HEK293 (cell line): ENCODE results near the gene SNRNP70.

Experiments
- CTCF ChIA-PET: fragments of 350-600 bp; formaldehyde crosslinking; extraction: SDS; loops from one replicate; lab custom pipeline; 2021; ENCODE audit warnings: antibody characterized with exemption; lab: Yijun Ruan, JAX
- POLR2A ChIA-PET: fragments of 300-600 bp; formaldehyde crosslinking; extraction: SDS; loops from one replicate; lab custom pipeline; 2020; ENCODE audit warnings: antibody characterized with exemption, inconsistent platforms; lab: Yijun Ruan, JAX
- H3K27ac ChIP-seq: fragments of 200-500 bp; sonication (Bioruptor generic); 2 replicates; pipeline ENCODE4 v1.5.1; 2014; ENCODE audit warnings: low read depth, low read length, control low read depth, inconsistent platforms; ENCODE audit errors: extremely low read depth
- H3K36me3 ChIP-seq, 2 experiments: fragments of 200-500 bp in 1 of 2; sonication (Bioruptor generic) in 1 of 2; 1 replicate in 1 of 2; 2 replicates in 1 of 2; pipeline ENCODE4 v1.5.1; 2014 to 2017; ENCODE audit warnings: inconsistent platforms in 2 of 2, low read length in 2 of 2; ENCODE audit not compliant: control insufficient read depth in 2 of 2, insufficient read depth in 1 of 2
- H3K4me1 ChIP-seq: fragments of 200-500 bp; sonication (Bioruptor generic); 2 replicates; pipeline ENCODE4 v1.5.1; 2014; ENCODE audit warnings: mild to moderate bottlenecking, low read length, inconsistent platforms; ENCODE audit not compliant: control insufficient read depth, insufficient read depth
- H3K4me3 ChIP-seq: 2 replicates; pipeline ENCODE4 v1.5.1; 2011; ENCODE audit warnings: low read depth, mild to moderate bottlenecking, control low read depth, low read length, moderate library complexity
- H3K9me3 ChIP-seq: fragments of 200-500 bp; sonication (Bioruptor generic); 2 replicates; pipeline ENCODE4 v1.5.1; 2014; ENCODE audit warnings: low read depth, low read length, inconsistent platforms; ENCODE audit not compliant: control insufficient read depth, insufficient read depth
- GFI1B ChIP-seq: fragments of 450-650 bp; formaldehyde crosslinking; IDR thresholded peaks from 2 replicates; pipeline ENCODE4 v1.5.1; 2016; ENCODE audit warnings: missing biosample characterization, missing genetic modification characterization
- KLF9 ChIP-seq: fragments of 450-650 bp; formaldehyde crosslinking; IDR thresholded peaks from 2 replicates; pipeline ENCODE4 v1.5.1; 2016; ENCODE audit warnings: missing biosample characterization, missing genetic modification characterization, low read depth
- SETDB1 ChIP-seq: IDR thresholded peaks from one replicate; pipeline ENCODE4 v1.6.1; 2017; ENCODE audit warnings: mild to moderate bottlenecking, low read length, moderate library complexity, mixed read lengths; ENCODE audit not compliant: insufficient read length
- ZFP3 ChIP-seq: fragments of 450-650 bp; formaldehyde crosslinking; IDR thresholded peaks from 2 replicates; pipeline ENCODE4 v1.5.1; 2016; ENCODE audit warnings: low read depth, missing biosample characterization, missing genetic modification characterization
- ZNF335 ChIP-seq: fragments of 450-650 bp; formaldehyde crosslinking; conservative IDR thresholded peaks from 2 replicates; pipeline ENCODE4 v1.5.1; 2016; ENCODE audit warnings: missing biosample characterization, missing genetic modification characterization
- ZNF350 ChIP-seq: fragments of 450-650 bp; formaldehyde crosslinking; IDR thresholded peaks from 2 replicates; pipeline ENCODE4 v1.5.0; 2017; ENCODE audit warnings: missing biosample characterization, mild to moderate bottlenecking, missing genetic modification characterization
- ZNF366 ChIP-seq: fragments of 450-650 bp; formaldehyde crosslinking; conservative IDR thresholded peaks from 2 replicates; pipeline ENCODE4 v1.5.1; 2016; ENCODE audit warnings: missing biosample characterization, missing genetic modification characterization
- ZNF37A ChIP-seq: fragments of 450-650 bp; IDR thresholded peaks from 2 replicates; pipeline ENCODE4 v1.5.1; 2018; ENCODE audit warnings: missing biosample characterization, missing genetic modification characterization
- ZNF473 ChIP-seq: fragments of 450-650 bp; formaldehyde crosslinking; IDR thresholded peaks from 2 replicates; pipeline ENCODE4 v1.5.1; 2017; ENCODE audit warnings: missing biosample characterization, missing genetic modification characterization
- ZNF549 ChIP-seq: fragments of 450-650 bp; IDR thresholded peaks from 2 replicates; pipeline ENCODE4 v1.5.1; 2018; ENCODE audit warnings: missing biosample characterization, missing genetic modification characterization, mild to moderate bottlenecking, inconsistent platforms, moderate library complexity
- ZNF768 ChIP-seq: fragments of 450-650 bp; formaldehyde crosslinking; IDR thresholded peaks from 2 replicates; pipeline ENCODE4 v1.5.1; 2018; ENCODE audit warnings: missing biosample characterization, mild to moderate bottlenecking, missing genetic modification characterization
- ZNF777 ChIP-seq: fragments of 450-650 bp; formaldehyde crosslinking; IDR thresholded peaks from 2 replicates; pipeline ENCODE4 v1.5.1; 2017; ENCODE audit warnings: missing biosample characterization, missing genetic modification characterization, borderline replicate concordance
- ZNF785 ChIP-seq: fragments of 450-650 bp; formaldehyde crosslinking; IDR thresholded peaks from 2 replicates; pipeline ENCODE4 v1.5.1; 2016; ENCODE audit warnings: missing biosample characterization, missing genetic modification characterization
- TF ChIP-seq, protein P1 (sequence below): fragments of 450-650 bp; formaldehyde crosslinking; IDR thresholded peaks from 2 replicates; pipeline ENCODE4 v1.5.1; 2017; ENCODE audit warnings: missing biosample characterization, missing genetic modification characterization
- TF ChIP-seq, protein P2 (sequence below): fragments of 450-650 bp; formaldehyde crosslinking; IDR thresholded peaks from 2 replicates; pipeline ENCODE4 v1.5.1; 2016; ENCODE audit warnings: missing biosample characterization, missing genetic modification characterization
- TF ChIP-seq, protein P3 (sequence below): fragments of 450-650 bp; formaldehyde crosslinking; IDR thresholded peaks from 2 replicates; pipeline ENCODE4 v1.5.1; 2016; ENCODE audit warnings: missing biosample characterization, missing genetic modification characterization
- TF ChIP-seq, protein P4 (sequence below): fragments of 450-650 bp; formaldehyde crosslinking; conservative IDR thresholded peaks from 2 replicates; pipeline ENCODE4 v1.5.1; 2016; ENCODE audit warnings: low read depth, missing biosample characterization, missing genetic modification characterization
- TF ChIP-seq, protein P5 (sequence below): fragments of 450-650 bp; IDR thresholded peaks from 2 replicates; pipeline ENCODE4 v1.5.1; 2018; ENCODE audit warnings: missing biosample characterization, mild to moderate bottlenecking, missing genetic modification characterization
- TF ChIP-seq, protein P6 (sequence below): fragments of 450-650 bp; formaldehyde crosslinking; IDR thresholded peaks from 2 replicates; pipeline ENCODE4 v1.5.1; 2017; ENCODE audit warnings: missing biosample characterization, mild to moderate bottlenecking, missing genetic modification characterization, moderate library complexity
- TF ChIP-seq, protein P7 (sequence below): fragments of 450-650 bp; formaldehyde crosslinking; IDR thresholded peaks from 2 replicates; pipeline ENCODE4 v1.5.1; 2016; ENCODE audit warnings: missing biosample characterization, missing genetic modification characterization

SNRNP70 gene

DNA sequence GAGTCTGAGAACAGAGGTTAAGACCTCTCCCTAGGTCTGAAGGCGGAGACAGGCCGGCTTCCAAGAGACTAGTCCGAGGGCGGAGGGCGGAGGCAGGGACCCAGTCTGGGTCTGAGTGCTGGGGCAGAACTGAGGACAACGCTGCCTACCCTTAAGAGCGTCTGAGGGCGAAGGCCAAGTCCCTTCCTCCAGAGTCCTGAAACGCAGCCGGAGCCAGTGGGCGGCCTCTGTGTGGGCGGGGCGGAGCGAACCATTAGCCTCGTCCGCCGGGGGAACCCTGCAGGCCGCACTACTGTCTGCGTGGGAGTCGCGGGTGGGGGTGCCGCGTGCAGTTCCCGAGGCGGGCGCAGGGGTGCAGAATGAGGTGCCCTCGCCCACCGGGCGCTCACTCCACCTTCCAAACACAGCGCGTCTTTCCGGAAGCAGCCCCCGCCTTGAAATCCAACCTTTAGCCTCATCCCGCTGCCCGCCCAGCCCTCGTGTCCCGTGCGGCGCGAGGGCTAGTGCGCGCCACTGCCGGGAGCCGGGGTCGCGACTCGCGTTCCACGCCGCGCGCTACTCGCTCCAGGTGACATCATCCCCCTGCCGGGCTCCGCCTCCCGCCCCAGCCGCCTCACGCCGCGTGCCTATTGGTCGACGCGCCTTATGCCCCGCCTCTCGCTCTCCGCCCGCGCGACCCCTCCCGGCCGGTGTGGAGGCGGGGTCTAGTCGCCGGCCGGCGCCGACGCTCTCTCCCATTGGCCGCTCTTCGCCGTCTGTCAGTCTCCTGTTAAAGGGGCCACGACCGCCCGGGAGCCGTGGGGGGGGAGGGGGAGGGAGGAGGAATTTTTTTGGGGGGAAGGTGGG lies 33.5 kb downstream of the SNRNP70 start, which contains the start of gene C19orf73:
TSS of gene C19orf73 (minus strand) at position 579 of the 846 bp plus-strand sequence. CDS start at position 458, 121 bp downstream.
- Histone ChIP-seq H3K9me3 (no peaks in the 10 kb centered on the region), H3K4me1 (peaks cover 10% of the 10 kb centered on the region), H3K4me3 (peak within 1 kb of the TSS; percentile 54), H3K27ac (peak within 1 kb of the TSS; percentile 82; the same call in 1 of the 2 replicates), H3K36me3 (peaks cover 0 to 9% of the 10 kb centered on the region in 2 experiments; a peak in 2 of 3 replicates)
- CTCF ChIA-PET, result interaction anchor here (1.7 kb wide), 1 partner anchor 80 kb away, joined by 7 read pairs; no protein-coding TSS in a partner anchor
- POLR2A ChIA-PET, result interaction anchor here (0.8 to 1.6 kb wide), 5 partner anchors 9 to 125 kb away, joined by 3 to 8 read pairs (median 6); partner anchors contain the start of gene RUVBL2
- no peak; the same call in 1 of the 2 replicates for TF ChIP-seq ZNF777 (tag by site-specific recombination)
- 0 out of 2 replicates have a peak, but pooled peaks have one; percentile 38 for TF ChIP-seq ZNF366
- TF ChIP-seq, protein P1, sequence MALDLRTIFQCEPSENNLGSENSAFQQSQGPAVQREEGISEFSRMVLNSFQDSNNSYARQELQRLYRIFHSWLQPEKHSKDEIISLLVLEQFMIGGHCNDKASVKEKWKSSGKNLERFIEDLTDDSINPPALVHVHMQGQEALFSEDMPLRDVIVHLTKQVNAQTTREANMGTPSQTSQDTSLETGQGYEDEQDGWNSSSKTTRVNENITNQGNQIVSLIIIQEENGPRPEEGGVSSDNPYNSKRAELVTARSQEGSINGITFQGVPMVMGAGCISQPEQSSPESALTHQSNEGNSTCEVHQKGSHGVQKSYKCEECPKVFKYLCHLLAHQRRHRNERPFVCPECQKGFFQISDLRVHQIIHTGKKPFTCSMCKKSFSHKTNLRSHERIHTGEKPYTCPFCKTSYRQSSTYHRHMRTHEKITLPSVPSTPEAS, result peak; percentile 46; the same call in 1 of the 2 replicates
- TF ChIP-seq, protein P2, sequence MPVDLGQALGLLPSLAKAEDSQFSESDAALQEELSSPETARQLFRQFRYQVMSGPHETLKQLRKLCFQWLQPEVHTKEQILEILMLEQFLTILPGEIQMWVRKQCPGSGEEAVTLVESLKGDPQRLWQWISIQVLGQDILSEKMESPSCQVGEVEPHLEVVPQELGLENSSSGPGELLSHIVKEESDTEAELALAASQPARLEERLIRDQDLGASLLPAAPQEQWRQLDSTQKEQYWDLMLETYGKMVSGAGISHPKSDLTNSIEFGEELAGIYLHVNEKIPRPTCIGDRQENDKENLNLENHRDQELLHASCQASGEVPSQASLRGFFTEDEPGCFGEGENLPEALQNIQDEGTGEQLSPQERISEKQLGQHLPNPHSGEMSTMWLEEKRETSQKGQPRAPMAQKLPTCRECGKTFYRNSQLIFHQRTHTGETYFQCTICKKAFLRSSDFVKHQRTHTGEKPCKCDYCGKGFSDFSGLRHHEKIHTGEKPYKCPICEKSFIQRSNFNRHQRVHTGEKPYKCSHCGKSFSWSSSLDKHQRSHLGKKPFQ, result no peak
- peak; percentile 90 for TF ChIP-seq ZNF335 (tag by site-specific recombination)
- TF ChIP-seq, protein P3, sequence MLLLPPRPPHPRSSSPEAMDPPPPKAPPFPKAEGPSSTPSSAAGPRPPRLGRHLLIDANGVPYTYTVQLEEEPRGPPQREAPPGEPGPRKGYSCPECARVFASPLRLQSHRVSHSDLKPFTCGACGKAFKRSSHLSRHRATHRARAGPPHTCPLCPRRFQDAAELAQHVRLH, result peak; percentile 85
- no peak for TF ChIP-seq ZFP3 (tag by site-specific recombination)
- TF ChIP-seq, protein P4, sequence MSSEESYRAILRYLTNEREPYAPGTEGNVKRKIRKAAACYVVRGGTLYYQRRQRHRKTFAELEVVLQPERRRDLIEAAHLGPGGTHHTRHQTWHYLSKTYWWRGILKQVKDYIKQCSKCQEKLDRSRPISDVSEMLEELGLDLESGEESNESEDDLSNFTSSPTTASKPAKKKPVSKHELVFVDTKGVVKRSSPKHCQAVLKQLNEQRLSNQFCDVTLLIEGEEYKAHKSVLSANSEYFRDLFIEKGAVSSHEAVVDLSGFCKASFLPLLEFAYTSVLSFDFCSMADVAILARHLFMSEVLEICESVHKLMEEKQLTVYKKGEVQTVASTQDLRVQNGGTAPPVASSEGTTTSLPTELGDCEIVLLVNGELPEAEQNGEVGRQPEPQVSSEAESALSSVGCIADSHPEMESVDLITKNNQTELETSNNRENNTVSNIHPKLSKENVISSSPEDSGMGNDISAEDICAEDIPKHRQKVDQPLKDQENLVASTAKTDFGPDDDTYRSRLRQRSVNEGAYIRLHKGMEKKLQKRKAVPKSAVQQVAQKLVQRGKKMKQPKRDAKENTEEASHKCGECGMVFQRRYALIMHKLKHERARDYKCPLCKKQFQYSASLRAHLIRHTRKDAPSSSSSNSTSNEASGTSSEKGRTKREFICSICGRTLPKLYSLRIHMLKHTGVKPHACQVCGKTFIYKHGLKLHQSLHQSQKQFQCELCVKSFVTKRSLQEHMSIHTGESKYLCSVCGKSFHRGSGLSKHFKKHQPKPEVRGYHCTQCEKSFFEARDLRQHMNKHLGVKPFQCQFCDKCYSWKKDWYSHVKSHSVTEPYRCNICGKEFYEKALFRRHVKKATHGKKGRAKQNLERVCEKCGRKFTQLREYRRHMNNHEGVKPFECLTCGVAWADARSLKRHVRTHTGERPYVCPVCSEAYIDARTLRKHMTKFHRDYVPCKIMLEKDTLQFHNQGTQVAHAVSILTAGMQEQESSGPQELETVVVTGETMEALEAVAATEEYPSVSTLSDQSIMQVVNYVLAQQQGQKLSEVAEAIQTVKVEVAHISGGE (tag by site-specific recombination), result peak; percentile 37; the same call in 1 of the 2 replicates
- no peak for TF ChIP-seq ZNF350 (tag by site-specific recombination)
- no peak for TF ChIP-seq GFI1B
- TF ChIP-seq ZNF549 (tag by site-specific recombination), result no peak
- TF ChIP-seq KLF9 (tag by site-specific recombination), result peak; percentile 92
- TF ChIP-seq, protein P5, sequence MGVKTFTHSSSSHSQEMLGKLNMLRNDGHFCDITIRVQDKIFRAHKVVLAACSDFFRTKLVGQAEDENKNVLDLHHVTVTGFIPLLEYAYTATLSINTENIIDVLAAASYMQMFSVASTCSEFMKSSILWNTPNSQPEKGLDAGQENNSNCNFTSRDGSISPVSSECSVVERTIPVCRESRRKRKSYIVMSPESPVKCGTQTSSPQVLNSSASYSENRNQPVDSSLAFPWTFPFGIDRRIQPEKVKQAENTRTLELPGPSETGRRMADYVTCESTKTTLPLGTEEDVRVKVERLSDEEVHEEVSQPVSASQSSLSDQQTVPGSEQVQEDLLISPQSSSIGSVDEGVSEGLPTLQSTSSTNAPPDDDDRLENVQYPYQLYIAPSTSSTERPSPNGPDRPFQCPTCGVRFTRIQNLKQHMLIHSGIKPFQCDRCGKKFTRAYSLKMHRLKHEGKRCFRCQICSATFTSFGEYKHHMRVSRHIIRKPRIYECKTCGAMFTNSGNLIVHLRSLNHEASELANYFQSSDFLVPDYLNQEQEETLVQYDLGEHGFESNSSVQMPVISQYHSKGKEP, result peak; percentile 46; the same call in 1 of the 2 replicates
- TF ChIP-seq ZNF768 (tag by site-specific recombination), result no peak
- TF ChIP-seq, protein P6, sequence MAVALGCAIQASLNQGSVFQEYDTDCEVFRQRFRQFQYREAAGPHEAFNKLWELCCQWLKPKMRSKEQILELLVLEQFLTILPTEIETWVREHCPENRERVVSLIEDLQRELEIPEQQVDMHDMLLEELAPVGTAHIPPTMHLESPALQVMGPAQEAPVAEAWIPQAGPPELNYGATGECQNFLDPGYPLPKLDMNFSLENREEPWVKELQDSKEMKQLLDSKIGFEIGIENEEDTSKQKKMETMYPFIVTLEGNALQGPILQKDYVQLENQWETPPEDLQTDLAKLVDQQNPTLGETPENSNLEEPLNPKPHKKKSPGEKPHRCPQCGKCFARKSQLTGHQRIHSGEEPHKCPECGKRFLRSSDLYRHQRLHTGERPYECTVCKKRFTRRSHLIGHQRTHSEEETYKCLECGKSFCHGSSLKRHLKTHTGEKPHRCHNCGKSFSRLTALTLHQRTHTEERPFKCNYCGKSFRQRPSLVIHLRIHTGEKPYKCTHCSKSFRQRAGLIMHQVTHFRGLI (tag by site-specific recombination), result peak; percentile 67
- no peak for TF ChIP-seq SETDB1
- TF ChIP-seq ZNF785 (tag by site-specific recombination), result peak; percentile 99
- TF ChIP-seq ZNF473, result no peak
- no peak for TF ChIP-seq ZNF37A (tag by site-specific recombination)
- TF ChIP-seq, protein P7, sequence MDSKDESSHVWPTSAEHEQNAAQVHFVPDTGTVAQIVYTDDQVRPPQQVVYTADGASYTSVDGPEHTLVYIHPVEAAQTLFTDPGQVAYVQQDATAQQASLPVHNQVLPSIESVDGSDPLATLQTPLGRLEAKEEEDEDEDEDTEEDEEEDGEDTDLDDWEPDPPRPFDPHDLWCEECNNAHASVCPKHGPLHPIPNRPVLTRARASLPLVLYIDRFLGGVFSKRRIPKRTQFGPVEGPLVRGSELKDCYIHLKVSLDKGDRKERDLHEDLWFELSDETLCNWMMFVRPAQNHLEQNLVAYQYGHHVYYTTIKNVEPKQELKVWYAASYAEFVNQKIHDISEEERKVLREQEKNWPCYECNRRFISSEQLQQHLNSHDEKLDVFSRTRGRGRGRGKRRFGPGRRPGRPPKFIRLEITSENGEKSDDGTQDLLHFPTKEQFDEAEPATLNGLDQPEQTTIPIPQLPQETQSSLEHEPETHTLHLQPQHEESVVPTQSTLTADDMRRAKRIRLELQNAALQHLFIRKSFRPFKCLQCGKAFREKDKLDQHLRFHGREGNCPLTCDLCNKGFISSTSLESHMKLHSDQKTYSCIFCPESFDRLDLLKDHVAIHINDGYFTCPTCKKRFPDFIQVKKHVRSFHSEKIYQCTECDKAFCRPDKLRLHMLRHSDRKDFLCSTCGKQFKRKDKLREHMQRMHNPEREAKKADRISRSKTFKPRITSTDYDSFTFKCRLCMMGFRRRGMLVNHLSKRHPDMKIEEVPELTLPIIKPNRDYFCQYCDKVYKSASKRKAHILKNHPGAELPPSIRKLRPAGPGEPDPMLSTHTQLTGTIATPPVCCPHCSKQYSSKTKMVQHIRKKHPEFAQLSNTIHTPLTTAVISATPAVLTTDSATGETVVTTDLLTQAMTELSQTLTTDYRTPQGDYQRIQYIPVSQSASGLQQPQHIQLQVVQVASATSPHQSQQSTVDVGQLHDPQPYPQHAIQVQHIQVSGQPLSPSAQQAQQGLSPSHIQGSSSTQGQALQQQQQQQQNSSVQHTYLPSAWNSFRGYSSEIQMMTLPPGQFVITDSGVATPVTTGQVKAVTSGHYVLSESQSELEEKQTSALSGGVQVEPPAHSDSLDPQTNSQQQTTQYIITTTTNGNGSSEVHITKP (tag by site-specific recombination), result peak; percentile 100
